SK-N-SH (cell line): ENCODE results near the gene PSMF1. TPM values are rescaled to one million over a fixed set of nuclear protein-coding genes. Genes with fewer than 3 reads are reported as not detected.

Experiments
- CTCF ChIA-PET: fragments of 300-600, 350-600 bp; formaldehyde crosslinking; extraction: SDS; loops from one replicate; lab custom pipeline; 2021; lab: Yijun Ruan, JAX
- POLR2A ChIA-PET: fragments of 350-600 bp; sonication (Branson Sonifier 250); formaldehyde crosslinking; extraction: SDS; loops from one replicate; lab custom pipeline; 2020; ENCODE audit warnings: antibody characterized with exemption, inconsistent platforms; lab: Yijun Ruan, JAX
- DNase-seq: peaks from one replicate; pipeline ENCODE4 v3.0.0; 2012
- H2AFZ ChIP-seq: fragments of 200-600 bp; sonication (generic); 2 replicates; pipeline ENCODE4 v1.8.1; 2016; ENCODE audit warnings: antibody characterized with exemption, mild to moderate bottlenecking, low read depth
- H3F3A ChIP-seq: fragments of 200-600 bp; sonication (generic); replicated peaks from 2 replicates; pipeline ENCODE3; 2016; ENCODE audit warnings: antibody characterized with exemption, mild to moderate bottlenecking; ENCODE audit not compliant: insufficient read depth
- H3K27ac ChIP-seq, 2 experiments: fragments of 200-500 bp in 1 of 2; fragments of 200-600 bp in 1 of 2; sonication (Bioruptor generic) in 1 of 2; sonication (generic), shearing (Covaris generic) in 1 of 2; 2 replicates each; pipeline versions ENCODE4 v1.5.1 to v1.6.1; 2014 to 2016; ENCODE audit warnings: low read depth in 2 of 2, inconsistent platforms in 1 of 2, low read length in 1 of 2, mild to moderate bottlenecking in 1 of 2, mixed read lengths in 1 of 2
- H3K27me3 ChIP-seq: fragments of 200-600 bp; sonication (generic), shearing (Covaris generic); 2 replicates; pipeline ENCODE4 v1.6.1; 2016; ENCODE audit warnings: mixed run types; ENCODE audit not compliant: insufficient read depth
- H3K36me3 ChIP-seq, 2 experiments: fragments of 200-500 bp in 1 of 2; fragments of 200-600 bp in 1 of 2; sonication (Bioruptor generic) in 1 of 2; sonication (generic) in 1 of 2; replicated peaks in 1 of 2; 2 replicates each; pipeline versions ENCODE3 to v1.5.1; 2014 to 2016; ENCODE audit warnings: low read length in 1 of 2, mild to moderate bottlenecking in 1 of 2; ENCODE audit not compliant: insufficient read depth in 2 of 2, control insufficient read depth in 1 of 2
- H3K4me1 ChIP-seq, 2 experiments: fragments of 200-500 bp in 1 of 2; fragments of 200-600 bp in 1 of 2; sonication (Bioruptor generic) in 1 of 2; sonication (generic), shearing (Covaris generic) in 1 of 2; 2 replicates each; pipeline versions ENCODE4 v1.5.1 to v1.6.1; 2014 to 2016; ENCODE audit warnings: low read depth in 1 of 2, low read length in 1 of 2, mixed run types in 1 of 2; ENCODE audit not compliant: insufficient read depth in 2 of 2, control insufficient read depth in 1 of 2
- H3K4me2 ChIP-seq: fragments of 200-600 bp; sonication (generic), shearing (Covaris generic); 2 replicates; pipeline ENCODE4 v1.6.1; 2017; ENCODE audit warnings: mixed run types
- H3K4me3 ChIP-seq, 2 experiments: fragments of 200-500 bp in 1 of 2; fragments of 200-600 bp in 1 of 2; sonication (Bioruptor generic) in 1 of 2; sonication (generic), shearing (Covaris generic) in 1 of 2; 2 replicates each; pipeline versions ENCODE4 v1.5.1 to v1.8.1; 2014 to 2016; ENCODE audit warnings: low read depth in 2 of 2, inconsistent platforms in 1 of 2, low read length in 1 of 2, mild to moderate bottlenecking in 1 of 2, mixed read lengths in 1 of 2, moderate library complexity in 1 of 2
- H3K79me2 ChIP-seq: fragments of 200-600 bp; sonication (generic); 2 replicates; pipeline ENCODE4 v1.8.1; 2017; ENCODE audit warnings: mild to moderate bottlenecking; ENCODE audit not compliant: insufficient read depth
- H3K9ac ChIP-seq: fragments of 200-600 bp; sonication (generic); 2 replicates; pipeline ENCODE4 v1.6.1; 2017; ENCODE audit warnings: mixed run types
- H3K9me2 ChIP-seq: fragments of 200-600 bp; sonication (generic); 2 replicates; pipeline ENCODE4 v1.6.1; 2017; ENCODE audit warnings: mixed run types
- H3K9me3 ChIP-seq: fragments of 200-600 bp; sonication (generic); 2 replicates; pipeline ENCODE4 v1.6.1; 2017; ENCODE audit warnings: mixed run types, mild to moderate bottlenecking, moderate library complexity
- H4K20me1 ChIP-seq: fragments of 200-600 bp; sonication (generic); 2 replicates; pipeline ENCODE4 v1.6.1; 2017; ENCODE audit warnings: mild to moderate bottlenecking, mixed run types; ENCODE audit not compliant: insufficient read depth
- CHD2 ChIP-seq: fragments of 150-350 bp; IDR thresholded peaks from 2 replicates; pipeline ENCODE4 v1.6.1; 2018; ENCODE audit warnings: low read length; ENCODE audit not compliant: partially characterized antibody
- CTCF ChIP-seq: fragments of 200-600 bp; sonication (generic); IDR thresholded peaks from 2 replicates; pipeline ENCODE4 v1.6.1; 2017; ENCODE audit warnings: antibody characterized with exemption, mild to moderate bottlenecking, moderate library complexity
- FOSL2 ChIP-seq: IDR thresholded peaks from 2 replicates; pipeline ENCODE4 v1.4.0; 2012; ENCODE audit warnings: low read depth, mild to moderate bottlenecking, moderate library complexity, borderline replicate concordance
- GABPA ChIP-seq: IDR thresholded peaks from 2 replicates; pipeline ENCODE4 v1.4.0; 2012; ENCODE audit warnings: low read depth, mild to moderate bottlenecking
- GATA2 ChIP-seq: sonication (generic); formaldehyde crosslinking; IDR thresholded peaks from 2 replicates; pipeline ENCODE4 v1.5.0; 2020; ENCODE audit warnings: mild to moderate bottlenecking, missing genetic modification reagents
- IRF3 ChIP-seq: fragments of 150-350 bp; IDR thresholded peaks from 2 replicates; pipeline ENCODE4 v1.6.1; 2016; ENCODE audit warnings: mild to moderate bottlenecking, low read depth, low read length
- NFIC ChIP-seq: IDR thresholded peaks from 2 replicates; pipeline ENCODE4 v1.4.0; 2012; ENCODE audit warnings: borderline replicate concordance
- NRF1 ChIP-seq: IDR thresholded peaks from 2 replicates; pipeline ENCODE4 v1.6.1; 2012; ENCODE audit warnings: low read depth, mild to moderate bottlenecking, low read length
- PBX3 ChIP-seq: IDR thresholded peaks from 2 replicates; pipeline ENCODE4; 2012
- POLR2AphosphoS5 ChIP-seq: IDR thresholded peaks from 2 replicates; pipeline ENCODE4 v1.6.1; 2012; ENCODE audit warnings: low read depth, low read length
- RAD21 ChIP-seq: IDR thresholded peaks from 2 replicates; pipeline ENCODE4 v1.6.1; 2012; ENCODE audit warnings: mild to moderate bottlenecking, low read length
- RCOR1 ChIP-seq: fragments of 150-350 bp; IDR thresholded peaks from 2 replicates; pipeline ENCODE4 v1.6.1; 2017; ENCODE audit warnings: antibody characterized with exemption, low read length
- RXRA ChIP-seq: IDR thresholded peaks from 2 replicates; pipeline ENCODE4 v1.4.0; 2012; ENCODE audit warnings: low read depth, mild to moderate bottlenecking, borderline replicate concordance
- SMC3 ChIP-seq: IDR thresholded peaks from 2 replicates; pipeline ENCODE4 v1.6.1; 2012; ENCODE audit warnings: low read depth, low read length, improper control_type of control experiment
- TCF12 ChIP-seq: IDR thresholded peaks from 2 replicates; pipeline ENCODE4 v1.4.0; 2012
- TEAD4 ChIP-seq: IDR thresholded peaks from 2 replicates; pipeline ENCODE4 v1.4.0; 2012; ENCODE audit warnings: mild to moderate bottlenecking, borderline replicate concordance; ENCODE audit not compliant: insufficient read depth
- USF1 ChIP-seq: IDR thresholded peaks from 2 replicates; pipeline ENCODE4 v1.4.0; 2012; ENCODE audit warnings: low read depth, borderline replicate concordance
- USF2 ChIP-seq: fragments of 150-350 bp; IDR thresholded peaks from 2 replicates; pipeline ENCODE4 v1.6.1; 2017; ENCODE audit warnings: antibody characterized with exemption, low read length, low read depth, borderline replicate concordance
- YY1 ChIP-seq: IDR thresholded peaks from 2 replicates; pipeline ENCODE4 v1.4.0; 2012; ENCODE audit warnings: low read depth, mild to moderate bottlenecking
- polyA plus RNA-seq, 3 experiments: library from polyadenylated mRNA; depleted of rRNA; stranded (reverse); fragments of >200 nt; gene quantifications; 2 replicates each; pipeline ENCODE4 v1.2.3, GENCODE V29; 2012

The PSMF1 gene
- polyA plus RNA-seq, 1 of the 3 experiments (the other 2 are of a cell fraction), result 103 TPM

GRCh38 chr20:1212023-1212422, 93.6 kb downstream of the PSMF1 start:
- CTCF ChIA-PET, result interaction anchor here (0.5 to 3.9 kb wide), 21 partner anchors 8 to 840 kb away, joined by 3 to 33 read pairs (median 8); partner anchors contain the start of genes C20orf202, PSMF1 and RAD21L1
- Histone ChIP-seq H3K4me3 (no peak overlapping the region), H3K27me3 (no peaks in the 10 kb centered on the region; the same call in 1 of the 2 replicates), H3K27ac (no peak overlapping the region), H3K36me3 (no peaks in the 10 kb centered on the region), H3K4me1 (no peaks in the 10 kb centered on the region; a peak in 1 of 4 replicates), H3K9me2 (no peaks in the 10 kb centered on the region), H3K9me3 (no peaks in the 10 kb centered on the region), H3K9ac (no peak overlapping the region), H2AFZ (no peak overlapping the region), H4K20me1 (no peaks in the 10 kb centered on the region), H3K4me2 (no peak overlapping the region), H3F3A (no peaks in the 10 kb centered on the region), H3K79me2 (no peaks in the 10 kb centered on the region)
- POLR2A ChIA-PET, result no interaction called here
- TF ChIP-seq YY1 (no peak), RAD21 (no peak), USF1 (no peak), NFIC (no peak), IRF3 (no peak), SMC3 (no peak), GABPA (no peak), USF2 (no peak), FOSL2 (no peak), RXRA (no peak), NRF1 (no peak), GATA2 (no peak), TCF12 (no peak), CTCF (no peak), TEAD4 (no peak), CHD2 (no peak), RCOR1 (no peak), PBX3 (no peak), POLR2AphosphoS5 (no peak)
- DNase-seq, result no peak
